GM12878 (cell line): ENCODE data around the gene MIPOL1. TPM values are rescaled to one million over a fixed set of nuclear protein-coding genes. Genes with fewer than 3 reads are reported as not detected.

Experiments used
- ATAC-seq: fragments of 200-7000 bp; cut with Tn5 transposase; 3 replicates; pipeline ENCODE4 v1.9.1; 2020; ENCODE audit warnings: mild to moderate bottlenecking, moderate library complexity
- BruUV-seq: library from RNA; stranded (reverse); fragments of 400-500 nt; replicated peaks from 2 replicates; lab custom pipeline; 2021; lab: Mats Ljungman, UMichigan
- CTCF ChIA-PET: fragments of 300-600 bp; sonication (Branson Sonifier 250); formaldehyde crosslinking; extraction: SDS; loops from one replicate; lab custom pipeline; 2021; ENCODE audit warnings: inconsistent platforms; lab: Yijun Ruan, JAX
- POLR2A ChIA-PET: fragments of 350-600 bp; formaldehyde crosslinking; extraction: SDS; loops from one replicate; lab custom pipeline; 2021; ENCODE audit warnings: inconsistent platforms; lab: Charles Lee
- RAD21 ChIA-PET: fragments of 300-600 bp; sonication (Branson Sonifier 250); formaldehyde crosslinking; loops from one replicate; lab custom pipeline; 2023; ENCODE audit warnings: antibody characterized with exemption; ENCODE audit not compliant: unreplicated experiment; lab: Charles Lee
- SMC1A ChIA-PET: fragments of 300-600 bp; sonication (Branson Sonifier 250); formaldehyde crosslinking; loops from one replicate; lab custom pipeline; 2023; ENCODE audit not compliant: unreplicated experiment, uncharacterized antibody; lab: Charles Lee
- DNase-seq: peaks from one replicate; pipeline ENCODE4 v3.0.0-alpha.2; 2011; ENCODE audit warnings: low read depth, low spot score
- FAIRE-seq: peaks from 3 replicates; lab custom pipeline; 2011; peaks lifted over from hg19 to GRCh38; lab: Jason Lieb, UNC
- H2AFZ ChIP-seq: 2 replicates; pipeline ENCODE4 v1.6.0; 2011; ENCODE audit warnings: low read depth, low read length, control low read depth; ENCODE audit not compliant: control insufficient read depth
- H3K27ac ChIP-seq: 2 replicates; pipeline ENCODE4 v1.5.1; 2011; ENCODE audit warnings: control low read depth; ENCODE audit not compliant: control insufficient read depth, insufficient read depth
- H3K27me3 ChIP-seq, 2 experiments: replicated peaks in 1 of 2; 2 replicates each; pipeline versions ENCODE4 v1.6.0 to v1.6.1; 2011; ENCODE audit warnings: low read length in 1 of 2; ENCODE audit not compliant: control insufficient read depth in 2 of 2, insufficient read depth in 2 of 2
- H3K36me3 ChIP-seq, 2 experiments: 2 replicates each; pipeline ENCODE4 v1.5.1; 2011; ENCODE audit warnings: low read length in 1 of 2; ENCODE audit not compliant: control insufficient read depth in 2 of 2, insufficient read depth in 2 of 2
- H3K4me1 ChIP-seq: 2 replicates; pipeline ENCODE4 v1.6.1; 2011; ENCODE audit warnings: mild to moderate bottlenecking, low read length, moderate library complexity, mixed read lengths; ENCODE audit not compliant: control insufficient read depth, insufficient read depth
- H3K4me2 ChIP-seq: 2 replicates; pipeline ENCODE4 v1.6.0; 2011; ENCODE audit warnings: control low read depth; ENCODE audit not compliant: control insufficient read depth, insufficient read depth
- H3K4me3 ChIP-seq: fragments of 200-600 bp; sonication (generic); 2 replicates; pipeline ENCODE4 v1.5.1; 2016
- H3K79me2 ChIP-seq: 2 replicates; pipeline ENCODE4 v1.6.0; 2011; ENCODE audit warnings: low read length; ENCODE audit not compliant: control insufficient read depth, insufficient read depth
- H3K9ac ChIP-seq: 2 replicates; pipeline ENCODE4 v1.8.0; 2011; ENCODE audit warnings: low read length, control low read depth, mixed read lengths; ENCODE audit not compliant: control insufficient read depth, insufficient read depth
- H3K9me3 ChIP-seq: replicated peaks from 3 replicates; pipeline ENCODE4 v1.5.1; 2011; ENCODE audit warnings: mild to moderate bottlenecking, low read length; ENCODE audit not compliant: control insufficient read depth, insufficient read depth
- H4K20me1 ChIP-seq: 2 replicates; pipeline ENCODE4 v1.6.0; 2011; ENCODE audit not compliant: control insufficient read depth, insufficient read depth
- NR2F1 ChIP-seq: fragments of 450-650 bp; conservative IDR thresholded peaks from 2 replicates; pipeline ENCODE4 v1.6.1; 2017; ENCODE audit warnings: mild to moderate bottlenecking
- PAX5 ChIP-seq: IDR thresholded peaks from 2 replicates; pipeline ENCODE4 v1.6.1; 2011; ENCODE audit warnings: low read depth, low read length, borderline replicate concordance
- POU2F2 ChIP-seq: IDR thresholded peaks from 3 replicates; pipeline ENCODE4 v1.6.1; 2011; ENCODE audit warnings: low read depth, mild to moderate bottlenecking, low read length, borderline replicate concordance
- RFX5 ChIP-seq: IDR thresholded peaks from 2 replicates; pipeline ENCODE4 v1.6.1; 2011; ENCODE audit warnings: low read depth, low read length, improper control_type of control experiment
- ZBTB33 ChIP-seq: fragments of 450-650 bp; IDR thresholded peaks from 2 replicates; pipeline ENCODE4 v1.6.1; 2017; ENCODE audit warnings: mild to moderate bottlenecking
- WGBS: methylation state at CpG from one replicate; pipeline ENCODE4 v1.1.6; 2016; ENCODE audit warnings: low lambda C conversion rate; ENCODE audit not compliant: insufficient replicate concordance, insufficient coverage; ENCODE audit errors: missing lambda C conversion rate; 5-methylcytosine and 5-hydroxymethylcytosine counted together
- in situ Hi-C: fragments of 300-500 bp; cut with MboI; formaldehyde crosslinking; loops from 9 replicates; pipeline ENCODE4 v1.14.3; 2018; ENCODE audit warnings: mixed read lengths
- intact Hi-C: fragments of 100-400 bp; cut with micrococcal nuclease; formaldehyde crosslinking; loops from one replicate; pipeline ENCODE4 v1.14.2; 2022; ENCODE audit not compliant: unreplicated experiment
- polyA plus RNA-seq, 11 experiments: library from polyadenylated mRNA; depleted of rRNA in 4 of 11; unstranded in 6 of 11; stranded (reverse) in 5 of 11; fragments of >200 nt; fragmentation: Nextera tagmentation in 4 of 11; fragmentation: Illumina TruSeq in 1 of 11; extraction: Ambion mirVana in 4 of 11; extraction: Trizol in 1 of 11; gene quantifications; 1 replicate in 1 of 11; 2 replicates in 10 of 11; pipeline versions ENCODE4 v1.2.1 to v1.2.3, GENCODE V29; 2011 to 2016; ENCODE audit warnings: inconsistent platforms in 2 of 11, missing spikeins in 2 of 11, low read depth in 1 of 11
- total RNA-seq, 4 experiments: library from RNA; depleted of rRNA in 3 of 4; stranded (reverse); fragments of >200 nt in 3 of 4; fragmentation: Illumina TruSeq in 1 of 4; extraction: Trizol in 1 of 4; gene quantifications; 2 replicates each; pipeline versions ENCODE4 v1.2.1 to v1.2.3, GENCODE V29; 2013 to 2021

MIPOL1 gene
- total and polyA plus RNA-seq, 10 of the 15 experiments (the other 5 are each of a cell fraction or from before 2014, with no cell fraction given) = 0.06 TPM; not detected in 9

DNA sequence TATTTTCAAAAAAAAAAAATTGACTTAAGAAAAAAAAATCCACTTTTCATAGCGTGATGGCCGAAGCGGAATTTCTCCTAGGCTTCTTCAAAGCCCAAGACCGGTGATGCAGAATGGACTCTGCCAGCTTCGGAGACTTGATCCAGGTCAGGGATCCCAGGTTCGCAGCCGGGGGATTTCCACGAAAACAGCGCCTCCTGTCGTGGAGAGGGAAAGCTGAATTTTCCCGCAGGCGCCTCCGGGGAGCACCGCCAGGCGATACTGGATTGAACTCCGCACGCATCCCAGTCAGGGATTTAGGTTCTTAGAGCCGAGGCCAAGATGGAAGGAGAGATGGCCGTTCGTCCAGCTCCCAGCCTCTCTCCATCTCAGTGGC is 399.8 kb downstream of the MIPOL1 start:
- H3K36me3 ChIP-seq = no peaks in the 10 kb centered on the region
- no TSS peak for BruUV-seq
- H3K9ac ChIP-seq = no peak overlapping the region
- H2AFZ ChIP-seq = no peak overlapping the region
- ATAC-seq = no peak
- in situ Hi-C loops (no loop called here), intact Hi-C loops (no loop called here)
- no peak for DNase-seq
- no peaks in the 10 kb centered on the region for H4K20me1 ChIP-seq
- RAD21 ChIA-PET = no interaction called here
- FAIRE-seq = no peak
- POLR2A ChIA-PET = no interaction called here
- no peaks in the 10 kb centered on the region; the same call in 2 of the 3 replicates for H3K9me3 ChIP-seq
- H3K27me3 ChIP-seq = no peaks in the 10 kb centered on the region; a peak in 2 of 4 replicates
- H3K4me1 ChIP-seq = no peaks in the 10 kb centered on the region
- H3K4me3 ChIP-seq = no peak overlapping the region
- SMC1A ChIA-PET = interaction anchor here (0.6 kb wide), 1 partner anchor 364 kb away, joined by 3 read pairs; no protein-coding TSS in a partner anchor
- H3K27ac ChIP-seq = no peak overlapping the region
- H3K79me2 ChIP-seq = no peaks in the 10 kb centered on the region
- CTCF ChIA-PET = no interaction called here
- WGBS = 52% methylated on average over 20 of the region's 20 CpGs
- no peak overlapping the region for H3K4me2 ChIP-seq
- TF ChIP-seq ZBTB33 (no peak), NR2F1 (no peak), POU2F2 (no peak), RFX5 (no peak), PAX5 (no peak)
